ENCODE measurements around the gene DTX1.
A peak's percentile ranks its signal among the peaks of the same experiment; 100 is the strongest.

DTX1 gene

DNA sequence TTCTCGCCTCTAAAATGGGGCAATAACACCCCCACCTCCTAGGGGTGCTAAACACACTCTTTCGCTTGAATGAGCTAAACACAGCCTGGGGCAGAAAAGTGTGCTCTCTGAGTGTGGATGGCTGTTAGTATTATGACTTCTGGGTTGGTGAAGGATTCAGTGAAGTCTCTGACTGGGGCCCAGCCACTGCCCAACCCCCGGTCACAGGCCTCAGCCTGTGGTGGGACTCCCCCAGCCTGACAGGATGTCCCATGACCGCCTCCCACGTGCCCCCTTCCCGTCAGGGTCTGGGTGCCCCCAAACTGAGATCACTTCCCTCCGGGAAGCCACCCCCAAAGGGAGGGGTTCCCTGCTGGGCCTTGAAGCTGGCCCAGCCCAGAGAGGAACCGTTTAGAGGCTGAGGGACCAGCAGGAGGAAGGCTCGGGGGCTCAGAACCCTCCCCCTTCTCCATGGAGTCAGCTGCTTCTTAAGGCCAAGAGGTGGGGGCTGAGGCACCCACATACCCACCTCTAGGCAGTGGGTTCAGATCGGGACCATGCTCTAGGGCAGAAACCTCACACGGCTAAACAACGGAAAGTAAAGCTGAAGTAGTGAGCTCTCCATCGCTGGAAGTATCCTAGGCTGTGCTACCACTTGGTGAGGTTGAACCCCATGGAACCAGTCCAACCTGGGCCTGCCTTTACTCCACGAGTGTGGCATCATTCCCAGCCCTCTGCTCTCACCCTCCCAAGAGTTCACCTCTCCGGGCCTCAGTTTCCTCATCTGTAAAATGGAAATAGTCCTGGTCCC is 13.8 kb downstream of the DTX1 start:
- FAIRE-seq, result no peak
- DNase-seq (ENCODE audit: low spot score), result no peak

GRCh38 chr12:113071135-113072112 is 14.9 kb downstream of the DTX1 start:
- no peak for DNase-seq (ENCODE audit: low spot score)
- FAIRE-seq, result no peak

DNA sequence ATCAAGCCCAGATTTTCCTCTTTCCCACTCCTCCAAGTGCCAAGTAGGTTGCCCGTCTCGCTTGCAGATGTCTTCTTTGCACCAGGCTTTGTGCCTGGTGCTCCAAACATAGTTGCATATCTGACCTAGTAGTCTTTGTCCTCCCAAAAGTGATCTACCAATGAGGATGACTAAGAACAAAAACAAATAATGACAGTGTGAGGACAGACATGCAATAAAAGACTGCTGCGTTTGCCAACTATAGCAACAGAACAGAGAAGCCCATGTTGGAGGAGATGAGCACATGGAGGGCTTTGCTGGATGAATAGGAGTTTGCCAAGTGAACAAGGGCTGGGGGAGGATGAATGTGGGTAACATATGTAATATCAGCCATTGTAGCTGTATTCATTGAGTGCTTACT is 15.6 kb downstream of the DTX1 start:
- FAIRE-seq, result no peak
- no peak for DNase-seq (ENCODE audit: low spot score)

DNA sequence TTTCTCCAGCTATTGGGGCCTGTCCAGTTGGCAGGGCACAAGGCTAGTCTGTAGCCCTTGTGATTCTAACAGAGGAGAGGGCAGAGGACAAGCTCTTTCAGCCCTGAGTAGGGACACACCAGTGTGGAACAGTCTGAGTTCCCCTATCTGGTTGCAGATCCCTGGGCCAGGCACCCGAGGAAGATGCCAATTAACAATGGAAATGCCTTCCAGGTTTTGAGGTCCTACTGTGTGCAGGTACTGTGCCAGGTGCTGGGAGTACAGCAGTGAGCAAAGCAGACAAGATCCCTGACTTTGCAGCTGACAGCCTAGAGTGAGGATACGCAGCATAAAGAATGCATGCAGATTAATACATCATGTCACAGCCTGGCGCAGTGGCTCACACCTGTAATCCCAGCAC is 17.1 kb downstream of the DTX1 start:
- FAIRE-seq, result no peak

DNA sequence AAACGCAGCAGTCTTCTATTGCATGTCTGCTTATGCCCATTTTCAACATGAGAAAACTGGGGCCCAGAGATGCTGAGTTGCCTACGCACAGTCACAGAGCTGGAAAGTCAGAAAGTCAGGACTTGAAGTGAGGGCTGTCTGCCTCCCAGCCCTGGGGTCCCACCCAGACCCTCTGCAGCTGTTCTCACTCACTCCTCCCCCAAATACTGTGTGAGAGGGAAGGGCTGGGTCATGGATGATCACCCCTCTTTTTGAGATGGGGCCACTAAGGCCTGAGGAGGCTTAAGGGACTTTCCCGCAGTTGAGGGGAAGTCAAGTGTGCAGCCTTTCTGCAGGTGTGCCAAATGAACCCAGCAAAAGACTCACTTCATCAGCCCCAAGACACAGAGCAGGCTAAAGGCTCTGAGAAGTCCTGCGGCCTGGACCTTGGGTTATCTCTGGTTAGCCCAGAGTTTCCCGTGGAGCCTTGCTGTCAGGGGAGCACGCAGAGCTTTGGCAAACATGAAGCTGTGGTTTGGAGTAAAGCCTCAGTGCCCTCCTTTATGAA is 18.7 kb downstream of the DTX1 start:
- DNase-seq (ENCODE audit: low spot score) (no peak), FAIRE-seq (no peak)

More for the DNA sequence above, 17.1 kb downstream of the DTX1 start:
- DNase-seq (ENCODE audit: low spot score), result no peak

DNA sequence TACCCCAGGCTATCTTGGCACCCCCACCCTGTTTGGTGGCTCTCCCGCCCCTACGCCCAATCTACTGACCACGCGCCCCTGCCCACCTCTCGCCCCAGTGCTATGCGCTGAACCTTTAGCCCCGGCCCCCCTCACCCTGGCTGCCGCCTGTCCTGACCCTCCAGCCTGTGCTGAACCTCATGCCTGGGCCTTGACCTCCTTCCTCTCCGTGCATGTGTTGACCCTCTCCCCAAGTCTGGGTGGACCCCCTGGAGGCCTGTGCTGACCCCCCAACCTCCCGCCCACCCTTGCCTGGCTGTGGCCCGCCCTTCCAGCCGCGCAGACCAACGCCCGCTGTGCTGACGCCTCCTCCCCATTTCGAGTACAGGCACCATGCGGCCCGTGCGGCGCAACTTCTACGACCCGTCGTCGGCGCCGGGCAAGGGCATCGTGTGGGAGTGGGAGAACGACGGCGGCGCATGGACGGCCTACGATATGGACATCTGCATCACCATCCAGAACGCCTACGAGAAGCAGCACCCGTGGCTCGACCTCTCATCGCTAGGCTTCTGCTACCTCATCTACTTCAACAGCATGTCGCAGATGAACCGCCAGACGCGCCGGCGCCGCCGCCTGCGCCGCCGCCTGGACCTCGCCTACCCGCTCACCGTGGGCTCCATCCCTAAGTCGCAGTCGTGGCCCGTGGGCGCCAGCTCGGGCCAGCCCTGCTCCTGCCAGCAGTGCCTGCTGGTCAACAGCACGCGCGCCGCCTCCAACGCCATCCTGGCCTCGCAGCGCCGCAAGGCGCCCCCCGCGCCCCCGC is 20.7 kb downstream of the DTX1 start:
- DNase-seq (ENCODE audit: low spot score) (no peak), FAIRE-seq (no peak)

- DNase-seq (ENCODE audit: low spot score) (no peak), FAIRE-seq (no peak)
Observed at GRCh38 chr12:113077859-113078255, 21.3 kb downstream of the DTX1 start.

DNA sequence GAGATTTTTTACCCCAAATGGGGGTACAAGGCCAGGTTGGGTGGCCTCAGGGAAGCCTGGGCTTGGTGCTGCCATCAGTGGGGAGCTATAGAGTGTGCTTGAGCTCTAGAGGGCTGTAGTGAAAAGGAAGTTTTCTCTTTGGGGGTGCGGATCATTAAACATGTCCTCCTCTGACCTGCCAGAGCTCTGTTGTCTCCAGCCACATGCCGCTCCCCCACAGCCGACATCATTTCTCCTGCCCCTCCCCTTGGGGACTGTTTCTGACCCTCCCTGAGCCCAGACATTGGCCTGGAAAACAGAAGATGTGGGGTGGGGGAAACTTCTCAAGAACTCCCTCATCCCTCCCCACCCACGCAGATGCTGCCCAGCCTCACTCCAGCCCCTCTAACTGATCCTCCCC is 25.3 kb downstream of the DTX1 start:
- DNase-seq (ENCODE audit: low spot score) (no peak), FAIRE-seq (no peak)

GRCh38 chr12:113082486-113083148 is 26.1 kb downstream of the DTX1 start:
- no peak for FAIRE-seq
- DNase-seq (ENCODE audit: low spot score), result no peak

- no peak for FAIRE-seq
- no peak for DNase-seq (ENCODE audit: low spot score)
Observed at GRCh38 chr12:113083863-113084435, 27.4 kb downstream of the DTX1 start.

DNA sequence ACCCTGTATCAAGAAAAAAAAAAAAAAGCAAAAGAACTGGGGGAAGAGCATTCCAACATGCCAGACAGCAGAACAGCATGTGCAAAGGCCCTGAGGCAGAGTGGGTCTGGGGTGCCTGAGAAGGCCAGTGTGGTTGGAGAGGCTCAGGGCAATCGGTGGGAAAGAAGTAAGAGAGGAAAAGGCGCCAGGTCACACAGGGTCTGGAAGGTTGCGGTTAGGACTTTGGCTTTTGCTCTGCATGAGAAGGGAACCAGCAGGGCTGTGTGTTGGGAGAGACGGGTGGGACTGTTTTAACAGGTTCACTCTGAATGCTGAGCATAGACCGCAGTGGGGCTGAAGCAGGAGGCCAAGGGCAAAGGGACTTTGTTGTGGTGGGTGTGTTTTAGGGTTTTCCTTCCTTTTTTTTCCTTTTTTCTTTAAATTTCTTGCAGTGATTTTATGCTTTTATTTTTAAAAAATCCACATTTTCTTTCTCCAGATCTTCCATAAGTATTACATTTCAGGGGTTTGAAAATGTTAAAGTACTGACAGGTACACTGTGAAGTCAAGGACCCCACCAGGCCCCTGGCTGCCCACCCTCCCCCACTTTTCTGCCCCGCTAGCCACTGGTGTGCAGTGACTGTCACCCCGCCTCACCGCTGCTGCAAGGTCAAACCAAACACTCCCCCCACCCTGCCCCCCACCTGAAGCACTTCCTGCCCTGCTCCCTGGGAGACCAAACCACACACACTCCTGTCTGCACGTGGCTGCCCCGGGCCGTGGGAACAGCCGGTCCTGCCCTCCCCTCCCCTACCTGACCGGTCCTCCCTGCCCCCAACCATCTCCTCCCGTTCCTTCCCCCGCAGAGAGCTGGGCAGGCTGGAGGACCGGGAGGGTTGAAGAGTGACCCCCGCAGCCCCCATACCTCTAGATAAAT is 30.0 kb downstream of the DTX1 start:
- FAIRE-seq, result no peak
- DNase-seq (ENCODE audit: low spot score), result peak; percentile 46

DNA sequence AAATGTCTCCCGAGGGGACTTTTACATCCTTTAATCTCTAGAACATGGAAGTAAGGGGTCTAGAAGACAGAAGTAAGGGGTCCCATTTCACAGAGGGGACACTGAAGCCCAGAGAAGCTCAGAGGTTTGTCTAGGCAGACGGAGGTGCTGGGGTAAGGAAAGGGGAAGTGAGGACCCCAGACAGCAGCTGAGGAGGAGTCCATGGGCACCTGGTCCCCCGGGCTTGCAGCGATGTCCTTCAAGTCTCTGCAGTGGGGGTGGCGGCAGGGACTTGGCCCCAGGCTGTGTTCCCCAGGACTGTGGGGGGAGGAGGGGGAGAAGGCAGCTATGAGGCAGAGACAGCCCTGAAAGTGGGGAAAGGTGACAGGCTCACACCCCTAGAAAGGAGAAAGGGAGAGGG is 30.7 kb downstream of the DTX1 start:
- FAIRE-seq (no peak), DNase-seq (ENCODE audit: low spot score) (no peak)

- FAIRE-seq, result no peak
Observed at GRCh38 chr12:113088037-113088436, 31.5 kb downstream of the DTX1 start.

DNA sequence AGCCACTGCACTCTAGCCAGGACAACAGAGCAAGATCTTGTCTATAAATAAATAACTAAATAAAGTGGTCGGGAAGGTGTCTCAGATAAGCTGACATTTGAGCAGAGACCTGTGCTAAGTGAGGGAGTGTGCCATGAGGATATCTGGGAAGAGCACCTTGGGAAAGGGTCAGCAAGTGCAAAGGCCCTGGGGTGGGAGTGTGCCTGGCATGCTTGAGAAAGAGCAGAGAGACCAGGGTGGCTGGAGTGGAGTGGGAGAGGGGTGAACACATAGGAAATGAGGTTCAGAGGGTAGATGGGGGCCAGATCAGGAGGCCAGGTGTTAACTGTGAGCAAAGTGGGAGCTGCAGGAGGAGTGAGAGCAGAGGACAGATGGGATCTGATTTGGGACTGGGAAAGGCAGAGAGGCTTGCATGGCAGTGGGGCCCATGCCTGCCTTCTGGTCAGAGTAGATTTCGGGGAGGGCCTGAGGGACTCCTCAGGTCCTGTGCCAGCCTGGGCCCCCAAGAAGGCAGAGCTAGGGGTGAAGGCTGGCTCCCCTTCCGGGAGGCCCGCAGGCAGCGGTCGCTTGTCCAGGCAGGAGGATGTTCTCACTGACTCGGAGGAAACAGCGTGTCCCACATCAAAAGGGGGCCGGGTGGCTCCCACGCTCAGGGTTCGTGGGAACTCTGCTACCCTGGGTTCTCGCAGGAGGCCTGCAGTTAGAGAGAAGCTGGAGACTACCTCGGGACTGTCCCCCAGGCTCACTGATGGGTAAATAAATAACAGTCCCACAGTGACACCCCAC is 32.6 kb downstream of the DTX1 start:
- FAIRE-seq (no peak), DNase-seq (ENCODE audit: low spot score) (no peak)

More at GRCh38 chr12:113088037-113088436, 31.5 kb downstream of the DTX1 start:
- DNase-seq (ENCODE audit: low spot score), result no peak

DNA sequence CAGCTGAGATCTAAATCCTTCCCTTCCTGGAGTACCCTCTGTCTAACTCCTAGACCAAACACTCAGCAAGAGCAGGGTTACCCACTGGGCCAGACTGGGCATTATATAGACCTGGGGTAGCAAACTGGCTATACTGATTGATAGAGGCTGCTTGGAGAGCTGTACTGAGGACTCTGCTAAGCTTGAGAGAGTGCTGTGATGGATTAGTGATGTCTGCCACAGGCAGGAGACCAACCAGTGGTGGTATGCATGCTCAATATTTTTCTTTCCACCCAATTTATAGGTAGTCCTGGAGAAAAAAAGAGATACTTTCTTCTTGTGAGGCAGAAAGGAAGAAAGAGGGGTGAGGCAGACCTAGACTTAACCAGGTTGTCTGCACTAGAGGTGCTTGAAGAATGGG is 33.3 kb downstream of the DTX1 start:
- no peak for FAIRE-seq
- no peak for DNase-seq (ENCODE audit: low spot score)

DNA sequence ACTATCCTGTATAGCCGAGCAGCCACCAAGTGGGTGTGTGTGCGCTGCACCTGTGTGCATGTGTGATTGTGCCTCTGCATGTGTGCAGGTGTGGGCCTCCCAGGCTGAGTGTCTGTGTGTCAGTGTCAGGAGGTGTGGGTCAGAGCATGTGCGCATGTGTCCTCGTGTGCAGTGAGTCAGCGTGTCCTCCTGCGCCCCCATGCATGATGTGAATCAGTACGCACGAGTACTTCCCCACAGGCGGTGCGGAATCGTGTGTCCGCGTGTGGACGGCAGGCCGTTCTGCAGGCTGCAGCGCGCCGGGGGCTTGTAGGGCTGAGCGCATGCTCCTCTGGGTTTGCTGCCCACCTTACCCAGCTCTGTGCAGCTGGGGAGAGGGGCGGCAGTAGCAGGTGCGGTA is 34.2 kb downstream of the DTX1 start:
- DNase-seq (ENCODE audit: low spot score) (no peak), FAIRE-seq (no peak)

DNA sequence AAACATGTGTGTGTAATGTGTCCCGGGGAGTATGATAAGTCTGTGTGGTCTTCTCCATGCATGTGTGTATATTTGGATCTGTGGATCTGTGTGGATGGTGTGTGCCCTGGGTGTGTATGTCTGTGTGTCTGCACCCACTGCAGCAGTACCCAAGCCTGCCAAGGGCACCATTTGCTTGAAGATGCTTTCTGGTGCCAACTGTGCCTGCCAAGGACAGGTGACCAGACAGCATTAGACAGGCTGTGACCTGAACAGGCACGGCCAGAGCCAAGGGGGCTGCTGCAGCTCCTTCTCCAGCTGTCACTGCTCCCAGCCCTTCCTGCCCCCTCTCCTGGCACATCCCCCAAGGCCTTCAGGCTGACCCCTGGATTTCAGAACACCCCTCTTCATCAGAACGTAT is 35.0 kb downstream of the DTX1 start:
- DNase-seq (ENCODE audit: low spot score), result no peak
- peak; percentile 53 for FAIRE-seq

GRCh38 chr12:113092607-113093408 is 36.3 kb downstream of the DTX1 start:
- FAIRE-seq (no peak), DNase-seq (ENCODE audit: low spot score) (no peak)

Data from urothelium cell line (cell line).